ENCODE data around the gene WASHC3.
A peak's percentile ranks its signal among the peaks of the same experiment; 100 is the strongest.
"Not testable (repeated sequence)": the region's sequence is repeated elsewhere in the genome, so short reads cannot be mapped to it uniquely, and the experiment has no call there.

WASHC3 gene, protein sequence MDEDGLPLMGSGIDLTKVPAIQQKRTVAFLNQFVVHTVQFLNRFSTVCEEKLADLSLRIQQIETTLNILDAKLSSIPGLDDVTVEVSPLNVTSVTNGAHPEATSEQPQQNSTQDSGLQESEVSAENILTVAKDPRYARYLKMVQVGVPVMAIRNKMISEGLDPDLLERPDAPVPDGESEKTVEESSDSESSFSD

DNA sequence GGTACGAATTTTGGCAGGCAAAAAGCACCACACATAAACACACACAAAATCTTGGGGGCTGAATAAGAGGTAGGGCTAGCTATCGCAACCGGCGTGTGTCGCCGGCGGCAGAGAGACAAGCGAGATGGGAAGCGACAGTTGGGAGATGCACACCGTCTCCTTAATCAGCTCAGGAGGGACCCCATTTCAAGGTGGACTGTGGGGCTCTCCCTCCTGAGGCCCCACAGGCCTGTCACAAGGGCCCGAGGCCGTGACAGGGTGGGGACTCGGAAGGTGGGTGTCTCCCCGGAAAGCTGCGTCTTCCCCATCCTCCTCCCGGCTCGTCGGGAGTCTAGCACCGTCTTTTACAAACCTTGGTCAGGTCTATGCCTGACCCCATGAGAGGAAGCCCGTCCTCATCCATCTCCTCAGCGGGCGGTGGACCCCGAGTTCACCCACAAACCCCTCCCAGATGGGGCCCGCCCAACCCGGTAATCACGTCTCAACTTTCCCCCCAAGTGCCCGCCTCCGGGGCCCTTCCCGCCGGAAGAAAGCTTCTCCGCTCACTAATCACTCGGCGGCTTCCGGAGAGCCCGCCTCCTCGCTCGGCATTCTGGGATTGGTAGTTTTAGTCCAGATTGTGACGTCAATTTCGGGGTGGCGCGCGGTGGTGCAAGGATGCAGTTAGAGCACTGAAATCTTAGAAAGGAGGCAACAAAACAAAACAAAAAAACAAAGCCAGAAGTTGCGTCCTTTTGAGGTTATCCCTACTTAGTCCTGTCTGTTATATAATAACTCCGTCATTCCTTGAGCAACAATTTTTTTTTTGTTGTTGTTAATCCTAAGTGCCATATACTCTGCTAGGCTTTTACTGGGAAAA lies at the start of gene WASHC3:
Gene WASHC3 (minus strand): TSS at position 432 of the 859 bp plus-strand sequence. CDS start 29 bp downstream, at position 403.
- DNase-seq (ENCODE audit: low read depth, low spot score) = peak; percentile 84

DNA sequence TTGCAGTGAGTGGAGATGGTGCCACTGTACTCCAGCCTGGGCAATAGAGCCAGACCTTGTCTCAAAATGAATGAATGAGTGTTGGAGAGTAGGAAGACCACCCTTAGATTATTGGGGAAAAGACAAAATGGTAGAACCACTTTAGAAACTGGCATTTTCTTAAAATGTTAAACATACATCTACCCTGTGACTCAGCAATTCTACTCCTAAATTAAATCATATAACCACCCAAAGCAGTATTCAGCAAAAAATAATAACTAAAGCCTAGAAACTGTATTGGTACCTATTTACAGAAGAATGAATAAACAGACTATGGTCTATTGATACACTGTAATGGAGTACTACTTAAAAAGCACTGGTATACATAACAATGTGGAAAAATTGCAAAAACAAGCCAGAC lies 49.0 kb upstream of the WASHC3 start:
- DNase-seq (ENCODE audit: low read depth, low spot score) = no peak

DNA sequence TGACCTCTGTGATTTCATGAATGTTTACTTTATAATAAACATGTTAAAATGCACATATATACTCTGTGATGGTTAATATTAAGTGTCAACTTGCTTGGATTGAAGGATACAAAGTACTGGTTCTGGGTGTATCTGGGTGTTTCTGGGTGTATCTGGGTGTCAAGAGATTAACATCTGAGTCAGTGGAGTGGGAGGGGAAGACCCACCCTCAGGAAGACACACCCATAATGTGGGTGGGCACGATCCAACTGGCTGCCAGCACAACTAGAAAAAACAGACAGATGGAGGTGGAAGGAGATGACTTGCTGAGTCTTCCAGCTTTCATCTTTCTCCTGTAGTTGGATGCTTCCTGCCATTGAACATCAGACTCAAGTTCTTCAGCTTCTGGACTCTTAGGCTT lies 46.2 kb upstream of the WASHC3 start:
- no peak for DNase-seq (ENCODE audit: low read depth, low spot score)

DNA sequence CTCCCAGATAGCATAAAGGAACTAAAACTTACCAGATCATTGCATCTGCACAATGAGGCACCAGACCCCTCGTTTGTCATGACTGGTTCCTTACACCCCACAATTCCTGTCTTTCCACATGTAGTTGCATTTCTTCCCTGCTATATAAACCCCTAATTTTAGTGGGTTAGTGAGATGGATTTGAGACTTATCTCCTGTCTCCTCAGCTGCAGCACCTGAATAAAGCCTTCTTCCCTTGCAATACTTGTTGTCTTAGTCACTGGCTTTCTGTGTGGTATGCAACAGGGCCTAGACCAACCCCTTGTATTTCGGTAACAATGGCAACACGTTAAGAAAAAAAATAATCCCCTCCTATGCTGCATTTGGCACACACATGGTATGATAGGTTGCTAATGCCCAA lies 45.1 kb upstream of the WASHC3 start:
- no peak for DNase-seq (ENCODE audit: low read depth, low spot score)

DNA sequence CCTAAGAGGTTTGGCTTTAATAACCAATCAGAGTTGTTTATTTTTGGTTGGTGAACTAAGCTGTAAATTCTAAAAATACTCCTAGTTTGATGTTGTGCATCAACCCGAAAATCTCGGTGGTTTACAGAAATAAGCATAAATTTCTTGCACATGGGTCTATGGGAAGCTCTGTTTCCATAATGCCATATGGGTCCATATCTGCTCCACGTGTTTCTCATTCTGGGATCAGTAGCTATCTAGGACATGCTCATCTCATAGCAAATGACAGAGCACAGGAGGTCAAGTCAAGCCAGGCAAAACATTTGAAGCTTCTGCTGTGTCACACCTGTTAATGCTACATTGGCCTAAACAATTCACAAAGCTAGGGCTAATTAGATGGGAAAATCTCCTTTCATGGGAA lies 35.1 kb upstream of the WASHC3 start:
- DNase-seq (ENCODE audit: low read depth, low spot score) = no peak

DNA sequence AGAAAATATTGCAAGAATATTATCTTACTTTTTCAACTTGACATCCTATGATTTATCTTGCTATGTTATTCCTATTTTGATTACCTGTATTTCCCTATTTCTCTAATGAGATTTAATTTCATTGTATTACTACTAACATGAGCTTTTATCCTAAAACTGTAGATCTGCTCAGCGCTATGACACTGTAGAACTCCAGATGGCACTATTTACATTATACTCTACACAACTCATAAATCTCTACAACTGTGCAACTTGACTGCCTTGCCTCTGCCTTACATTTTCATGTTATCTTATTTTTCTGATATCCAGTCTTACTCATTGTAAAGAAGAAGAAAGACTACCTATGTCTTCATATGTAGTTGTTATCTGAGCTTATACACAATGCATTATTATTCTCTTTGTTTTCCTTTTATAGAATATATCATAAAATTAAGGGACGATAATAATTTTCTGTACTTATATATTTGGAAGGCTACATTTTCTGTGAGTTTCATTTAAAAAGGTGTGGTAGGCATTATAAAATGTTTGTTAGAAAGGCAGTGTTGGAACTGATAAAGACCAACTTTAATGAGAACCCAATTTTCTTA lies 34.0 kb upstream of the WASHC3 start:
- peak; percentile 9 for DNase-seq (ENCODE audit: low read depth, low spot score)

DNA sequence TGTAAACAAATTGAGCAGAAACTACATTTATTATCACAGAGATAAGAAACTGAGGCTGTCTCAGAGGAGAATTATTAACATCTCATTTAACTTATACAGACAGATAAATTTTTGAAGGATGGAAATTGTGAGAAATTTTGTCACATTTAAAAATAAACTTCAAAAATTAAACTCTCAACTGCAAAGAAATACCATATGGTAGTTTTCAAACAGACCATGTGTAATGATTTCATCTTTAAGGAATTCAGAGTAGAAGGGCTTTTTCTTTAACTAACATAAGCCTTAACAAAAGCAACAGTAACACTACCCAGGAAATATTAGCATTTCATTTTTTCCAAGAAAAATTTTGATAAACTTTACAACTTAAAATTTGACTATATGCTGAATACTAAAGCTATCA lies 31.5 kb upstream of the WASHC3 start:
- DNase-seq (ENCODE audit: low read depth, low spot score) = no peak

DNA sequence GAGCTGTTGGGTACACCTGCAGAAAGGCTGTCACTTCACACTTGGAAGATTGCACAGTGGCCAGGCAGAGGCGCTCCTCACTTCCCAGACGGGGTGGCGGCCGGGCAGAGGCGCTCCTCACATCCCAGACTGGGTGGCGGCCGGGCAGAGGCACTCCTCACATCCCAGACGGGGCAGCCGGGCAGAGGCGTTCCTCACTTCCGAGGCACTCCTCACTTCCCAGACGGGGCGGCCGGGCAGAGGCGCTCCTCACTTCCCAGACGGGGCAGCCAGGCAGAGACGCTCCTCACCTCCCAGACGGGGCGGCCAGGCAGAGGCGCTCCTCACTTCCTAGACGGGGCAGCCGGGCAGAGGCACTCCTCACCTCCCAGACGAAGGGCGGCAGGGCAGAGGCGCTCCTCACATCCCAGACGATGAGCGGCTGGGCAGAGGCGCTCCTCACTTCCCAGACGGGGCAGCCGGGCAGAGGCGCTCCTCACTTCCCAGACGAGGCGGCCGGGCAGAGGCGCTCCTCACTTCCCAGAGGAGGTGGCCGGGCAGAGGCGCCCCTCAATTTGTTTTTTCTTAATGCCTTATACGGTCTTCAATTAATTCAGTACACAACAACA lies 27.5 kb upstream of the WASHC3 start:
- not testable (repeated sequence) for DNase-seq (ENCODE audit: low read depth, low spot score)

DNA sequence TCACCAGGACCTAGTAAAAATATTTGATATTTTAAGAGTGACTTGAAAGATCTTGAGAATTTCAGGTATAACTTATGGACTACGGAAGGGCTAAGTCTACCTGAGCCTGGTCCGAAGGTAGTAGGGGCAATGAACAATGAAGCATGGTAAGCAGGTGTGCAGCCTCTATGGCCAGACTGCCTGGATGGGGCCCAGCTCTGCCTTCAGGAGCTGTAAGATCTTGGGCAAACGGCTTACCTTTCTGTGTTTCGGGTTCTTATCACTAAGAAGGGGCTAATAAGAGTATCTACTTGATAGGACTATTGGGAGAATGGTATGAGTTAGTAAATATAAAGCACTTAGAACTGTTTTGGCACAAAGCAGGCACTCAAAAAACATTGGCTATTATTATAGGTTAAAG lies 19.1 kb upstream of the WASHC3 start:
- DNase-seq (ENCODE audit: low read depth, low spot score) = no peak

DNA sequence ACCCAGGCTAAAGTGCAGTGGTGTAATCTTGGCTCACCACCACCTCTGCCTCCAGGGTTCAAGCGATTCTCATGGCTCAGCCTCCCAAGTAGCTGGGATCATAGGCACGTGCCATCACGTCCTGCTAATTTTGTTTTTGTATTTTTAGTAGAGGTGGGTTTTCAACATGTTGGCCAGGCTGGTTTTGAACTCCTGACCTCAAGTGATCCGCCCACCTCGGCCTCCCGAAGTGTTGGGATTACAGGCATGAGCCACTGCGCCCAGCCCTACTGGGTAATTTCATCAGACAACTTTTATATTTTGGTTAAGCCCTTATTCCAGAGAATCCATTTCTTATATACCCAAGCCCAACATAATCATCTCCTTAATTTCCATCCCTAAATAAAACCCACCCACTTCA lies 10.3 kb upstream of the WASHC3 start:
- DNase-seq (ENCODE audit: low read depth, low spot score) = not testable (repeated sequence)

DNA sequence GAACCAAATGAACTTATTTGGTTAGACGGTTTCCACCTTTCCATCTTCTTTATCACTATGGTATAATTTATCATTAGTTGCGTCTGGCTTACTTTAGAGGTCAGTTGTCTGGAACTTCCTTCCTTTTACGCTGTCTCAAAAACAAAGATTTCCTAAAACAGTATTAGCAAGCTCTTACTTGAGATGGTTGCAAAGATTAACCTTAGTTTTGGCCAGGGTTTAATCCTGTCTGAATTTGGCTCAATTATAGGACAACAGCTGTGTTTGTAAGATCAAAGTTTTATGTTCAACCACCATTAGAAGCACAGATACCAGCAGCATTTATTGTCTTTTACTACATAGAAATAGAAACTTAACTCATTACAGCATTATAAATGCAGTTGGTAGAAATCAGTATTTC lies 7.9 kb upstream of the WASHC3 start:
- no peak for DNase-seq (ENCODE audit: low read depth, low spot score)

DNA sequence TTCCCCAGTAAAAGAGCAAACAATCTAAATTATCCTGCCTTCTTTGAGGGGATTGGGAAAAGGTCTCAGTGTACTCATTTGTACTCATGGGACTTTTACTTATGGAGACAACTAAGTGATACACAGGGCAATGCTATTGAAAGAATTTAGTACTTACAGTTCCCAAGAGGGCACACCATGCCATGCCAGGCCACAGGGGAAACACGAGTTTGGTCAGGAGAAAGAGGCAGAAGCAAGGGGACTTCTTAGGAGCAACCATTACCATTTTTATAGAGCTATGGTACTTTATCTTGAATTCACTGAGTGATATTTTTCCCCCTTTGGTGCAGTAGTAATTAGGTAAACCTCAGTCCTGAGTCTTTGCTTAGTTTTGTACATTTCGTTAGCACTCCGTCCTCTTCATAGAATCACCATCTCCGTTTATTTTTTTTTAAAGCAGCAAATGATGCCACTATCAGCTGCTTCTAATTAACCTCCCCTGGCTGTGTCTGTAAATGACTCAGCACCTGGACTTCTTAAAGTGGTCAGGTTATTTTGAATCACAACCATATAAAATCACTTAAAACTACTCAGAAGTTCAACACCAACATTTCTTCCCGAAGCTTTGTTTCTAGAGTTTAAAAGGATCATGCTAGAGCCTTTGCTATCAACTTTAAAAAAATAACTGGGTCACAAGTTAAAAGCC lies 5.9 kb upstream of the WASHC3 start:
- peak; percentile 10 for DNase-seq (ENCODE audit: low read depth, low spot score)

DNA sequence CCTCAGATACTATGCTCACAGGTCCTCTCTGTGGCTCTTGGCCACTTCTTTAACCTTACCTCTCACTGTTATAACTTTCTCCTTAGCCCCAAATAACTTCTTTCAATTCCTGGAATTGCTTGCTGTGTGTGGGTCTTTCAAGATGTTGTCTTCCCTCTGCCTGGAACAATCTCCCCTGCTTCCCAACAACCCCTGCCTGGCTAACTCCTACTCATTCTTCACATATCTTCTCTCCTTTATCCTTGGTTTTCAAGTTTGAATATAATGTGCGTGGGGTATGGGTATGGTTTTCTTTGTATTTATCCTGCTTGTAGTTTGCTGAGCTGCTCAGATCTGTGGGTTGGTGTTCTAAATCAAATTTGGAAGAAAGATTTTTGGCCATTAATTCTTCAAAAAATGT lies 2.7 kb upstream of the WASHC3 start:
- no peak for DNase-seq (ENCODE audit: low read depth, low spot score)

DNA sequence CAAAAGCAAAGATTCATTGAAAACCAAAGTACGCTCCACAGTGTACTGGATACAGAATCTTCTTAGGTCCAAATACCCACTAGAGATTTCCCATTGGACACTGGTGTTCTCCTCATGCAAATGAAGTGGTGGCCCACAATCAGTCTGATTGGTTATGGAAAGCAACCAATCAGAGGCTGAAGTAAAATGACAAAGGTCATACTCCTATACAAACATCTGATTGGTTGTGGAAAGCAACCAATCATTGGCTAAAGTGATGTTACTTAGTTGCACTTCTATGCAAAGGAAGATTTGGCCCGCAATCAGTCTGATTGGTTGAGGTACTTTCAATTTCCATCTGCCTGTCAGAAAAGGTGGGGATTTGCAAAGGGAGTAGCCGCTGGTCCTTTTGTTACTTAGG lies 1.3 kb upstream of the WASHC3 start:
- no peak for DNase-seq (ENCODE audit: low read depth, low spot score)

DNA sequence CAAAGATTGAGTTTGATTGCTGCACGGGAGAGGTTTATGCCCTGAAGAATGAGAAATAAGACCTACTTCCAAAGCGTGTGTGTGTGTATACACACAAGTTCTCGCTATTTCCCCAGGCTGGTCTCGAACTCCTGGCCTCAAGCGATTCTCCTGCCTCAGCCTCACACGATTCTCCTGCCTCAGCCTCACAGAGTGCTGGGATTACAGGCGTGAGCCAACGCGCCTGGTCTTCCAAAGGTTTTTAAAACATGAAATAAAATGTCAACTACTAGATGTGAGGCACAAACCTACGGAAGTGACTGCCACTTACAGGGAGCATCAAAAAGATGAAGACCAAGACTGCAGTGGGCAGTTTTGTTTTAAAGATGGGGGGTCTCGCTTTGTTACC lies 622 bp upstream of the WASHC3 start:
- DNase-seq (ENCODE audit: low read depth, low spot score) = no peak

DNA sequence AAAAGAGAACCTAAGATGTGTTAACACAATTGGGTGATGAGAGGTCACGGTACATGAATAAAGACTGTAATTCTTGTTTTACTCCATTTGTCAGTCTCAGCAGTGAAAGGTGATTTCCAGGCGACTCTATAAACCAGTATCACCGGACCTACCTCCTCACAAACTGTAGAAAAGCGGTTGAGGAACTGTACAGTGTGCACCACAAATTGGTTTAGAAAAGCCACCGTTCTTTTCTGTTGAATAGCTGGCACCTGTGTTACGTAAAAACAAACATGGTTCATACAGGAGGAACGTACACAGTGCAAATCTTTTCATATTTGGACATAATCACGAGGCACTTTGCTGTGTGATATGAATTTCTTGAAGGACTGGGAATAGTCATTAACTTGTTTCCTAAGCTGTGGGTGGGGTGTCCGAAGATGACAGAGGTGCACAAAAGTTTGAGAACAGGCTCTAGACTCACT lies 663 bp downstream of the WASHC3 start:
- no peak for DNase-seq (ENCODE audit: low read depth, low spot score)

DNA sequence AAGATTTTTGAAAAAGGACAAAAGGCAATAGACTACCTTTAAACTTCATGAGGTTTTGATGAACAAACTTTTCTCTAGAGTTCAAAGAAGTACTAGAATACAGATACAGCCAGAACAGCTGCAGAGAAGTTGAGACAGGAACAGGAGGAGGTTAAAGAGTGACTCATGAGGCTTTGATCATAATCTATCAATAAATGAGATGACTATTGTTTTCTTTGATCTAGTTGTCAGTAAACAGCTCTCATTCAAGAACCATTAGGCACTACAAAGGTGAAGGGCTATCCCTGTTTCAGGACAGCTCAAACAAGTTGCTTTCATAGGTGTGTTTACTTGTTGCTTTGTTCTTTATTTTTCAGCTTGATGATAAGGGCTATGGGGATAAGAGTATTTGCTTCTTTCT lies 2.4 kb downstream of the WASHC3 start:
- no peak for DNase-seq (ENCODE audit: low read depth, low spot score)

DNA sequence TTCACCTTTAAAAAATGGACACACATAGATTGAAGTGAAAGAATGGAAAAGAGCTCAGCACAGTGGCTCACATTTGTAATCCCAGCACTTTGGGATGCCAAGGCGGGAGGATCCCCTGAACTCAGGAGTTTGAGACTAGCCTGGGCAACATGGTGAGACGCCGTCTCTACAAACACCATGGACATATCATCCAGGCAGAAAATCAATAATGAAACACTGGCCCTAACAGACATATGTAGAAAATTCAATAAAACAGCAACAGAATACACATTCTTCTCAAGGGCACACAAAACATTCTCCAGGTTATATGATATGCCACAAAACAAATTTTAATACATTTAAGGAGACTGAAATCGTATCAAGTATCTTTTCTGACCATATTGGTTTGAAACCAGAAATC lies 7.4 kb downstream of the WASHC3 start:
- no peak for DNase-seq (ENCODE audit: low read depth, low spot score)

DNA sequence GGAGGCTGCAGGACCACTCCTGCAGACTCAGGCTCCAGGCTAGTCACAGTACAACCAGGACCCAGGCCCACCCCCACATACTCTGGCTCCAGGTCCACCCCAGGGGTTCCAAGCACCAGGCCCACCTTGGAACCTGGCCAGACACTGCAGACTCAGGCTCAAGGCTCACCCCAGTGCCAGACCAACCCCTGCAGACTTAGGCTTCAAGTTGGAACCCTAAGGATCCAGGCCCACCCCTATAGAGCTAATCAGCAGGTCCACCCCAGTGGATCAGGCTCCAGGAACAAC lies 8.8 kb downstream of the WASHC3 start:
- DNase-seq (ENCODE audit: low read depth, low spot score) = no peak

DNA sequence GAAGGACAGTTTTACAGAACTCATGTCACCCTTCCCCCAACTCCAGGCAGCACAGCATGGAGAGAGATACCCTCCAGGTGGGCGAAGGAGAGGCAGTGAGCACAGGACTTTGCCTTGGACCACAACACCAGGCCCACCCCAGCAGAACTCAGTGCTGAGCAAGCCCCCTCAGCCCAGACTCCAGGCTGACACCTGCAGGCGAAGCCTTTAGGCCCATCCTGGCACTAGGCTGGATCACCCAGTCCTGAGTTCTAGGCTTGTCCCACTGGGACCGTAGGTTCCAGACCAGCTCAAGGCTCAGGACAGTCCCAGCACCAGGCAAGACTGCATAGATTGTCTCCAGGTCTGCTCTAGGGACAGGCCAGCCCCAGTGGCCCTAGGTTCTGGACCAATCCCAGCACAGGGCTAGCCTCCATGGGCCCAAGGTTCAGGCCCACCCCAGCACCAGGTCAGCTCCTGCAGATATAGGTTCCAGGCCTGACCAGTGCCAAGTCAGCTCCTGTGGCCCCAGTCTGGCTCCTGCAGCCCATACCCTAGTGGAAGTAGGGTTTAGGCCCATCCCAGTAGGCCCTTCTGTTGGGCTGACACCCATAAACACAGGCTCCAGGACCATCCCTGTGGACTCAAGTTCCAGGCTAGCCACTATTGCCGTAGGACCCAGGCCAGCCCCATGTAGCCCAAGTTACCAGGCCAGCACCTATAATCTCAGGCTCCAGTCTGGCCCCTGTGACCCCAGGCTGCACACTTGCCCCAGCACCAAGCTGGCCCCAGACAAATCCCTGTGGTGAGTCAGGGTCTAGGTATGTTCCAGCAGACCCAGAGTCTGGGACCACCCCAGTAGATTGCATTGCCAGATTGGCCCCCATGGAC lies 9.4 kb downstream of the WASHC3 start:
- DNase-seq (ENCODE audit: low read depth, low spot score) = no peak

DNA sequence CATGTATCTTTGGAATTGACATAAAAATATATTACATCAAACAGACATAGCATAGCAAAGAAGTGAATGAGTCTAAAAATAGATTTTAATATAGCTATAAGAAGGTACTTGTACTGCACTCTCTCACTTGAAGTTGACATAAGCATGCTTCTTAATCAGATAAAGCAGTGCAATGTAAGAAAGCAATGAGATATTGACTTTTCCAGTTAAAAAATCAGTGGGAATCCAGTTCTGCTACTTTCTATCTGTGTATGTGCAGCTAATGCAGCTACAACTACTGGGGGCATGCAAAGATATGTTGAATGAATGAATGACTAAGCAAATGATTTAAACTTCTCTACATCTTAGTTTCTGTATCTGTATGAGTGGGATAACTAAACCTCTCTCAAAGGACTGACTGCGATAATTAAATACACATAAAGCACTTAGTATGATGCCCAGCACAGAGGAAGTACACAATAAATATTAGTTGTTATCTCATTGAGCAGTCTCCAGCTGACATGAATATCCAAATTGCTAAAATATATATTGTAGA lies 10.3 kb downstream of the WASHC3 start:
- DNase-seq (ENCODE audit: low read depth, low spot score) = no peak

Data from smooth muscle cell of the brain vasculature (primary cell).